Type B pancreatic cell (in vitro differentiated cells): ENCODE data around the gene JCHAIN. TPM values are rescaled to one million over a fixed set of nuclear protein-coding genes. Genes with fewer than 3 reads are reported as not detected.

Source experiments
- DNase-seq: peaks from one replicate; pipeline ENCODE4 v3.0.0; 2021; ENCODE audit warnings: mixed read lengths; ENCODE audit not compliant: unreplicated experiment; ENCODE audit errors: extremely low spot score
- H3K27ac Mint-ChIP-seq: 2 replicates; pipeline ENCODE4 v1.8.0; 2021; ENCODE audit warnings: mild to moderate bottlenecking, mixed read lengths
- H3K27me3 Mint-ChIP-seq: 2 replicates; pipeline ENCODE4 v1.8.0; 2021; ENCODE audit warnings: mixed read lengths
- H3K36me3 Mint-ChIP-seq: 2 replicates; pipeline ENCODE4 v1.8.0; 2021; ENCODE audit warnings: mixed read lengths
- H3K4me1 Mint-ChIP-seq: one replicate; pipeline ENCODE4 v1.8.0; 2021; ENCODE audit warnings: mixed read lengths; ENCODE audit not compliant: unreplicated experiment
- H3K4me3 Mint-ChIP-seq: 2 replicates; pipeline ENCODE4 v1.8.0; 2021; ENCODE audit warnings: mild to moderate bottlenecking, mixed read lengths
- H3K9me3 Mint-ChIP-seq: 2 replicates; pipeline ENCODE4 v1.8.0; 2021; ENCODE audit warnings: mixed read lengths
- long read RNA-seq: library from polyadenylated mRNA; unstranded; transcript quantifications from one replicate; pipeline ENCODE4 v2.0.0, GENCODE V29; 2020
- total RNA-seq: library from RNA; stranded (reverse); gene quantifications from 2 replicates; pipeline ENCODE4 v1.2.1, GENCODE V29; 2021; ENCODE audit warnings: low replicate concordance
- TF ChIP-seq, protein P1 (sequence below): fragments of 200-600 bp; sonication (generic); conservative IDR thresholded peaks from 2 replicates; pipeline ENCODE4 v1.5.0; 2021; ENCODE audit warnings: antibody characterized with exemption, mild to moderate bottlenecking

Gene JCHAIN
- total RNA-seq, result not detected in 2 replicates
- long read RNA-seq, result 0 reads

DNA sequence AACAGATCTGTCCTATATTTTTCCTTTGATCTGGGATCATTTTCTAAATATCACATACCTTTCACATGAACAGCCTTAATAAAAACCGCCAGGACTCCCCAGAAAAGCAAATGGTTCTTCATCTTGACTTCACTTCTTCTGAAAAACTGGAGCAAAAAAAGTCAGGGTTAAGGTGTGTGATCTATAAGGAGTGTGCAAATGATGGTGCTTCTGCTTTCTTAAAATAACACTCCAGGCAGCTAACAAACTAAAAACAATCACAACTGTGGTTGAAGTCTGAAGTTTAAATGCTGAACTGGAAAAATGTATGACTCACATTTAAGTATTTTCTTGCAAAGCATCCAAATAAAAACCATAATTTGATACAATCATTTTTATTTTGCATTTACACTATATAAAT, at the start of gene JCHAIN:
JCHAIN (minus strand) TSS at position 140 of the 400 bp plus-strand sequence; CDS start at position 122, 18 bp downstream.
- TF ChIP-seq, protein P1, sequence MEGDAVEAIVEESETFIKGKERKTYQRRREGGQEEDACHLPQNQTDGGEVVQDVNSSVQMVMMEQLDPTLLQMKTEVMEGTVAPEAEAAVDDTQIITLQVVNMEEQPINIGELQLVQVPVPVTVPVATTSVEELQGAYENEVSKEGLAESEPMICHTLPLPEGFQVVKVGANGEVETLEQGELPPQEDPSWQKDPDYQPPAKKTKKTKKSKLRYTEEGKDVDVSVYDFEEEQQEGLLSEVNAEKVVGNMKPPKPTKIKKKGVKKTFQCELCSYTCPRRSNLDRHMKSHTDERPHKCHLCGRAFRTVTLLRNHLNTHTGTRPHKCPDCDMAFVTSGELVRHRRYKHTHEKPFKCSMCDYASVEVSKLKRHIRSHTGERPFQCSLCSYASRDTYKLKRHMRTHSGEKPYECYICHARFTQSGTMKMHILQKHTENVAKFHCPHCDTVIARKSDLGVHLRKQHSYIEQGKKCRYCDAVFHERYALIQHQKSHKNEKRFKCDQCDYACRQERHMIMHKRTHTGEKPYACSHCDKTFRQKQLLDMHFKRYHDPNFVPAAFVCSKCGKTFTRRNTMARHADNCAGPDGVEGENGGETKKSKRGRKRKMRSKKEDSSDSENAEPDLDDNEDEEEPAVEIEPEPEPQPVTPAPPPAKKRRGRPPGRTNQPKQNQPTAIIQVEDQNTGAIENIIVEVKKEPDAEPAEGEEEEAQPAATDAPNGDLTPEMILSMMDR, result no peak
- peaks cover 15% of the 10 kb centered on the region for H3K27me3 Mint-ChIP-seq
- H3K36me3 Mint-ChIP-seq, result no peaks in the 10 kb centered on the region
- no peaks in the 10 kb centered on the region for H3K9me3 Mint-ChIP-seq
- DNase-seq, result no peak
- H3K4me1 Mint-ChIP-seq, result no peaks in the 10 kb centered on the region
- H3K4me3 Mint-ChIP-seq, result no peak within 1 kb of the TSS
- H3K27ac Mint-ChIP-seq, result no peak within 1 kb of the TSS

DNA sequence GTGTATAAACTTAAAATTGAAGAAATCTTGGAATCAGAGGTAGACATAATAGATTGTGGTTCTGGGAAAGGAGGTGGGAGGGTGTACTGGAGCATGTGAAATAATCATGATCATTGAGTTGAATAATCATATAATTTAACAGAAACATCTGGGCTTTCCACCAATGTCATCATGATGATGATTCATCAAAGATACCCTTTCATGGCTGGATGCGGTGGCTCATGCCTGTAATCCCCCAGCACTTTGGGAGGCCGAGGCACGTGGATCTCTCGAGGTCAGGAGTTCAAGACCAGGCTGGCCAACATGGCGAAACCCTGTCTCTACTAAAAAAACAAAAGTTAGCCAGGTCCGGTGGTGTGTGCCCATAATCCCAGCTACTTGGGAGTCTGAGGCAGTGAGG, 48.8 kb upstream of the JCHAIN start:
- Mint-ChIP-seq H3K27ac (no peak overlapping the region), H3K36me3 (peaks cover 9% of the 10 kb centered on the region), H3K4me3 (no peak overlapping the region), H3K4me1 (peaks cover 26% of the 10 kb centered on the region), H3K9me3 (no peaks in the 10 kb centered on the region), H3K27me3 (no peaks in the 10 kb centered on the region)
- DNase-seq, result no peak
- TF ChIP-seq, protein P1, result no peak

DNA sequence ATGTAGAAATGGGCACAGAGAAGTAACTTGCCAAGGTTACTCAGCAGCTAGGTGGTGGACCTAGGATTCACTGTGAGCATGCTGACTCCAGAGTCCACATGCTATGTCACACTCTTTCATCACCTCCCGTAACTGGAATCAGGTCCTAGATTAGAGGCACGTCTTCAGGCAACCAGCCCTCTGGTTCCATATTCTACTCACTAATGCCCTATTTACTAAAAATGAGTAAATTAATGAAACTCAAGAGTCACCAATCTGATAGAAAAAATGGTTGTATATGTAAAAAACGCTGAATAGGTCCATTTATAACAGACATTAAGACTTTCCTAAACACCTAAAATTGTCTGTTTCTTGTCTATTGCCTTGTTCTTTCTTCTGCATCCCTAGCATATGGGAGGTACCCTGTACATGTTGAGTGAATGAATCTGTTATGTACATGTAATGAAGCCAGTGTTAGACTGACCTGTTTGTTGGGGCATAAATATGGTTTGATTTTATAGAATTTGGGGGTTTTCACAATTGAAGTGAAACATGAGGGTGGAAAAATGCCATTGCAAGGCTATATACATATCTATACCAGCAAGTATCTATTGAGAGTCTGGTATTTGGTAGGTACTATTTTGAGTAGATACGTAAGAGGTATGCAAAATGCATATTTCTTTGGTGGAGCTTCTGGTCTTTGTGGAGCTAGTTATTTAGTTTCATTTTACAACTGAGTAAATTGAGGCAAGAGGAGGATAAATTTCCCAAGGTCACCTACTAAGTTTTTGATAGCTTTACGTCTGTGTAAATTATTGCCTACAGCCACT, 48.0 kb upstream of the JCHAIN start:
- H3K4me1 Mint-ChIP-seq, result peaks cover 34% of the 10 kb centered on the region
- no peaks in the 10 kb centered on the region for H3K27me3 Mint-ChIP-seq
- peaks cover 9% of the 10 kb centered on the region for H3K36me3 Mint-ChIP-seq
- no peaks in the 10 kb centered on the region for H3K9me3 Mint-ChIP-seq
- H3K27ac Mint-ChIP-seq, result peak overlapping the region; percentile 3
- TF ChIP-seq, protein P1, result no peak
- no peak overlapping the region for H3K4me3 Mint-ChIP-seq
- DNase-seq, result no peak

DNA sequence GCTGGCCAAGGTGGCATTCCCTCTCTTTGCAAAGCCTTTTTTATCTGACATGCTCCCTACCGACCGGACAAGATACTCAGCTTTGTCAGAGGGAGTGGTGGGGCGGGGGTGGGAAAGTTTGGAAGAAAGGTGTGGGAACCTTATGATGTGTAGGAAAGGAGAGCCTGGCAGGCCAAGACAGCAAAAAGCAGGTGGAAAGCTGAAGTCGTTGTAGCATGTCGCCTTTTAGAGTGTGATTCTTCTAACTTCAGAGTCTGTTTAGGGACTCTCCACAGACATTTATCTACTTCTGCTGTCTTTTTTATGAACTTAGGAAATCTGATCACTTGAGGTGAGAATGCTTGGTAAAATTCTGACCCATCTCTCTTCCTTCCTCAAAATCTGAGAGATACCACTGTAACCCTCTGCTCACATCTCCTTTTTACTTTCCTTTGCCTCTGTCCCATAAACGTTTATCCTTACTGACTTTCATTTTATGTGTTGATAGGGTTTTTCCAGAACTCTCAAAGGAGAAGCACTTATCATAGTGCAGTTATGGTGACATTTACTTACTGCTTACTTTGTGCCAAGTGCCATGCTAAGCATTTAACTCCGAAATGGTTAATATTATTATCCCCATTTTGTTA, 47.3 kb upstream of the JCHAIN start:
- Mint-ChIP-seq H3K9me3 (no peaks in the 10 kb centered on the region), H3K4me1 (peaks cover 32% of the 10 kb centered on the region), H3K4me3 (peak overlapping the region; percentile 47), H3K27ac (peak overlapping the region; percentile 58), H3K27me3 (no peaks in the 10 kb centered on the region), H3K36me3 (peaks cover 5% of the 10 kb centered on the region)
- no peak for DNase-seq
- TF ChIP-seq, protein P1, result no peak

DNA sequence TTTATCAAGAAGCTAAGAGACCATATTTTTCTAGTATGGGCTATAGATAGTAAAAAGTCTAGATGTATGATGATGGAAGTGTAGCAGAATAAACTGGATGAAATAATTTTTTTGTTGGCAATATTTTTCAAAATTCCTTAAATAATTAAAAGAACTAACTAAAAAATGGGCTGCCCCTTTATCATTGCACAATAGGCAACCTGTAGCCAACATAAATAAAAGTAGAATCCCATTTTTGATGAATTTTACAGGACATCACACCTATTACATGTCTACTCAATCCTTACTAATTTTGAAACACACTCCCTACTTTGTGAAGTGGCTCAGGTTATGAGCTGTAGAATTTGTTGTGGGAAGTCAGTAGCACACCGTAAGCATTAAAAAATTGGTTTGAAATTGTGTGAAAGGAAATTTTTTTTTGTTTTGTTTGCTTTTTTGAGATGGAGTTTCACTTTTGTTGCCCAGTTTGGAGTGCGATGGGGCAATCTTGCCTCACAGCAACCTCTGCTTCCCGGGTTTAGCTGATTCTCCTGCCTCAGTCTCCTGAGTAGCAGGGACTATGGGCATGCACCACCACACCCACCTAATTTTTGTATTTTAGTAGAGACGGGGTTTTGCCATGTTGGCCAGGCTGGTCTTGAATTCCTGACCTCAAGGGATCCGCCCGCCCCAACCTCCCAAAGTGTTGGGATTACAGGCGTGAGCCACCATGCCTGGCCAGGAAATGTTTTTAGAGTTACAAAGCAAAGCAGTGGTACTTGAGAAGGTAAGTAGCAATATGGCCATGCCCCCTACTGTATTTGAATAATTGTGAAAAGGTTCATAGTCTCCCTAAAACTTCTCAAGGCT, 46.5 kb upstream of the JCHAIN start:
- H3K27ac Mint-ChIP-seq, result peak overlapping the region; percentile 58
- H3K9me3 Mint-ChIP-seq, result no peaks in the 10 kb centered on the region
- TF ChIP-seq, protein P1, result no peak
- peaks cover 32% of the 10 kb centered on the region for H3K4me1 Mint-ChIP-seq
- DNase-seq, result no peak
- peaks cover 5% of the 10 kb centered on the region for H3K36me3 Mint-ChIP-seq
- H3K27me3 Mint-ChIP-seq, result no peaks in the 10 kb centered on the region
- peak overlapping the region; percentile 47 for H3K4me3 Mint-ChIP-seq
